ENCODE measurements around the gene SDF2L1. TPM values are rescaled to one million over a fixed set of nuclear protein-coding genes. Genes with fewer than 3 reads are reported as not detected.

Gene SDF2L1
- total RNA-seq, 5 donors from 2014 or later (not counting 1 experiment from before 2014, with no cell fraction given) = 22.1 to 55.4 (median 50.2) TPM

Other genes with a start within 250 kb of the SDF2L1 start
- gene HIC2, start 224.9 kb upstream of the SDF2L1 start, total RNA-seq = 10 to 100 TPM in 2 of 5 donors, 1 to 10 TPM in 3; 8.8 to 12.1 (median 10.0) TPM
- 10 to 100 TPM in 1 of 5 donors, 1 to 10 TPM in 4; 2.6 to 10.3 (median 5.4) TPM for gene TMEM191C, start 174.9 kb upstream of the SDF2L1 start, total RNA-seq
- 1 to 10 TPM in 3 of 5 donors, not detected in 2; 2.8 to 4.7 (median 3.9) TPM for gene RIMBP3C, start 90.8 kb upstream of the SDF2L1 start, total RNA-seq
- gene UBE2L3, start 74.6 kb upstream of the SDF2L1 start, total RNA-seq = 10 to 100 TPM; 28.4 to 38.7 (median 34.3) TPM
- gene YDJC, start 12.3 kb upstream of the SDF2L1 start, total RNA-seq = 10 to 100 TPM; 28.3 to 69.2 (median 62.2) TPM
- under 1 TPM in 4 of 5 donors, not detected in 1; 0.16 to 0.79 (median 0.66) TPM for gene CCDC116, start 9.5 kb upstream of the SDF2L1 start, total RNA-seq
- gene PPIL2, start 23.7 kb downstream of the SDF2L1 start, total RNA-seq = 10 to 100 TPM; 72.0 to 82.5 (median 79.4) TPM
- 10 to 100 TPM in 2 of 5 donors, 1 to 10 TPM in 3; 8.2 to 12.6 (median 9.9) TPM for gene YPEL1, start 93.5 kb downstream of the SDF2L1 start, total RNA-seq
- 100 to 1,000 TPM in 4 of 5 donors, 10 to 100 TPM in 1; 85.0 to 114 (median 110) TPM for gene MAPK1, start 225.3 kb downstream of the SDF2L1 start, total RNA-seq

All from T-cell (primary cell).